Stimulated activated CD8-positive, alpha-beta memory T cell treated with anti-CD3 and anti-CD28 coated beads, Interleukin-12 subunit alpha, Interleukin-12 subunit beta, amount 100 ng/mL, for 1 hour (primary cell): ENCODE measurements around the gene CCSER2.
A peak's percentile ranks its signal among the peaks of the same experiment; 100 is the strongest.
"Not testable (repeated sequence)": the region's sequence is repeated elsewhere in the genome, so short reads cannot be mapped to it uniquely, and the experiment has no call there.

Experiments
- DNase-seq: peaks from one replicate; pipeline ENCODE4 v3.0.0-alpha.2; 2020; ENCODE audit warnings: low read depth

Gene CCSER2

DNA sequence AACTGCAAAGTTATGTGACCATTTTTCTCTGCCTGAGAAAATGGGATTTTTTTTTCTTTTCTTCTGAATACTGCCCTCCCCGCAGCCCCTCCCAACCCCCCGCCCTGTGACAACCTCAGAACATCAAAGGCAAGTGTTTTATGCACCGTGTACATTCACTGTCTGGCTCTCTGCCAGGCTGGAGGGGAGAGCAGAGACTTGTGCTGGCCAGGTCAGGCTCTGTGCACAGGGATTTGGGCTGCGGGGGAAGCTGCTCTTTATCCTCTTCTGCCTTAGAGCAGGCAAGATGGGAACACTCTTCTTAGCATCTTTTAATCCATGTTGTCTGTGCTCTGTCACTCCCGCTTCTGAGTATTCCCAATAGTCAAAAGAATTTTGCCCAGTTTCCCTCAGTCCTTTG lies 195.1 kb downstream of the CCSER2 start:
- no peak for DNase-seq

DNA sequence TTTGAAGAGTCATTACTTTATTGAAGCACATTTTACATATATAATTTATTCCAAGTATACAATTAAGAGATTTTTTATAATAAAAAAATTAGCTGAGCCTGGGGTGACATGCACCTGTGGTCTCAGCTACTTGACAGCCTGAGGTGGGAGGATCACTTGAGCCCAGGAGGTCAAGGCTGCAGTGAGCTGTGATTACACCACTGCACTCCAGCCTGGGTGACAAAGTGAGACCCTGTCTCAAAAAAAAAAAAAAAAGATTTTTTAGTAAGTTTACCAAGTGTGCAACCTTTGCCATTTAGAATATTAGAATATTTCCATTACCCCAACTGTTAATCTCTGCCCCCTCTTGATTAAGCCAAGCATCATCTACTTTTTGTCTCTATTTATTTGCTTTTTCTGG lies 196.0 kb downstream of the CCSER2 start:
- no peak for DNase-seq

GRCh38 chr10:84525120-84525806 lies 196.9 kb downstream of the CCSER2 start:
- no peak for DNase-seq

GRCh38 chr10:84525807-84526182 lies 197.4 kb downstream of the CCSER2 start:
- not testable (repeated sequence) for DNase-seq

- not testable (repeated sequence) for DNase-seq
Observed at GRCh38 chr10:84527386-84527785, 199.0 kb downstream of the CCSER2 start.

GRCh38 chr10:84528526-84528925 lies 200.1 kb downstream of the CCSER2 start:
- DNase-seq: not testable (repeated sequence)

DNA sequence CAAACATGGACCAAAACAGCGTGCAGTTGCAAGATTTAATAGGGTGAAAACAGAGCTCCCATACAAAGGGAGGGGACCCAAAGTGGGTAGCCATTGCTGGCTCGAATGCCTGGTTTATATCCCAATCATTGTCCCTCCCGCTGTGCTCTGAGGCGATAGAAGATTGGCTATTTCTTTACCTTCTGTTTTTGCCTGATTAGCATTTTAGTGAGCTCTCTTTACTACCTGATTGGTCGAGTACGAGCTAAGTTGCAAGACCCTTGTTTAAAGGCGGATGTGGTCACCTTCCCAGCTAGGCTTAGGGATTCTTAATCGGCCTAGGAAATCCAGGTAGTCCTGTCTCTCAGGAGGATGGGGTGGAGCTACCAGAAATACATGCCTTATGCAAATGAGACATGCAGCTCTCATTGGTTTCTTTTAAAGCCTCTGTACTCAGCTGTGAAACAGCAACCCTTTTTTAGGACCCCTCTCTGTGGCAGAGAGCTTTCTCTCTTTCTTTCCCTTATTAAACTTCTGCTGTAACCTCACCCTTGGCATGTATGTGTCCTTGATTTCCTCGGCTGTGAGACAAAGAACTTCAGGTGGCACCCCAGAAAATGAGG lies 202.4 kb downstream of the CCSER2 start:
- DNase-seq: no peak

GRCh38 chr10:84531396-84531795 lies 203.0 kb downstream of the CCSER2 start:
- no peak for DNase-seq

DNA sequence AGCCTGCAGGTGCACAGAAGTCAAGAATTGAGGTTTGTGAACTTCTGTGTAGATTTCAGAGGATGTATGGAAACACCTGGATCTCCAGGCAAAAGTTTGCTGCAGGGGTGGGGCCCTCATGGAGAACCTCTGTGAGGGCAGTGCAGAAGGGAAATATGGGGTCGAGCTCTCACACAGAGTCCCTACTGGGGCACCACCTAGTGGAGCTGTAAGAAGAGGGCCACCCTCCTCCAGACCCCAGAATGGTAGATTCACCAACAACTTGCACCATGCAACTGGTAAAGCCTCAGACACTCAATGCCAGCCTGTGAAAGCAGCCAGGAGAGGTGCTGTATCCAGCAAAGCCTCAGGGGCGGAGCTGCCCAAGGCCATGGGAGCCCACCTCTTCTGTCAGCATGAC lies 205.8 kb downstream of the CCSER2 start:
- DNase-seq: no peak

- DNase-seq: no peak
Observed at GRCh38 chr10:84537447-84537931, 209.1 kb downstream of the CCSER2 start.

DNA sequence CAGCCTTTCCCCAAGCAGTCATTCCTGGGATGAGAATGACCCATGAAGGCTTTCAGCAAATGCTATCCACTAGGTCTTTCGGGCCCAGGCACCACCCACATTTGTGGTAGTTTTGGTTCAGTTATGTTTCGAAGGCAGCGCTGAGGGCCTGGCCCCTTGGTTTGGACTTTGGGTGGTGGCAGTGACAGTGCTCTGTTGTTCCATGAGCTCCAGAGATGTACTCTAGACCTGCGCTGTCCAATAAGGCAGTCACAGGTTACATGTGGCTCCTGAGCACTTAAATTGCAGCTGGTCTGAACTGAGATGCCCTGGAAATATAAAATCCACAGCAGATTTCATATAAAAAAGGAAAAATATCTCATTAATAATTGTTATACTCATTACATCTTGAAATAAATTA lies 209.6 kb downstream of the CCSER2 start:
- DNase-seq: no peak

- DNase-seq: no peak
Observed at GRCh38 chr10:84539216-84539615, 210.8 kb downstream of the CCSER2 start.

- DNase-seq: no peak
Observed at GRCh38 chr10:84540022-84540616, 211.7 kb downstream of the CCSER2 start.

DNA sequence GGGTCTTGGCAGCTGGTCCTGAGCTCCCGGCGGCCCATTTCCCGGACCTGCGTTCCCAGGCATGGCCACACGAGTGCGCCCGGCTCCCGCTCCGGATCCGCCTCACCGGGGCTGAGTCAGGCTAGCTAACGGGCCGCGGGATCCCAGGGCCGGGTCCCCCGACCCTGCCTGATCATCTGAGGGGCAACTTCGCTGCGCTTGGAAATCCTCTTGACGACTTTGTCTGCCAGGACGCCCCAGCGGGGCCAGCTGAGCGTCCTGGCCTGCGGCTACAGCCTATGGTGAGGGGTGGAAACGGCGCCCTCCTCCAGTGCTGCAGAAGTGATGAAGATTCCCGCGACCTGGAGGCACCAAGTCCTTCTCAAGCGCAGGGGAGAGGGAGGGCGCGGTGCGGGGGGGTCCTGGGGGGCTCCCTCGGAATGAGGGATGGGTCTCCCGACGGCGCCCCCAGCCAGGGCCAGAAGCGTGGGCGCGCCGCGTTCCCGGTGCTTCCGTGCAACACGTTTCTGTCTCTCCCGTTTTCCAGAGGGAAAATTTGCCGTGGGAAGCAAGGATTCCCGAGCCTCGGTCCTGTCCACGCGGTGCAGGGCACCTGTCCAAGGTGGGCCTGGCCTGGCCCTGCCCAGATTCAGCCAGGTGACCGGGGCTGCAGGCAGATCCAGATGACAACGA lies 212.4 kb downstream of the CCSER2 start:
- DNase-seq: peak; percentile 43

DNA sequence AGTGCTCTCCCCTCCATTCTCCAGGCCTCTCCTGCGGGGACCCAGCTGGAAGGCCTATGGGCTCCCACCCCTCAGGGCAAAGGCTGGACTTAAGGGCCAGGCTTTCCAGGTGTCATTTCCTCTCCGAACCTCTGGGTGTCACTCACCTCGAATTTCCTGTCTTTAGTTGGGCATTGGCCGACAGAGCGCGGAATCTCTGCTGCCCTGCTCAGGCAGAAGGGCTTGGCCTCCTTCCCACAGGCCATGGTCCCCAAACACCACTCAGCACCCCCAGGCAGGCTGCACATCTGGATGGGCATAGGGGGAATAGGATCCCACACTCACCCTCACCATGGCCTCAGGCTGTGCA lies 212.9 kb downstream of the CCSER2 start:
- no peak for DNase-seq

DNA sequence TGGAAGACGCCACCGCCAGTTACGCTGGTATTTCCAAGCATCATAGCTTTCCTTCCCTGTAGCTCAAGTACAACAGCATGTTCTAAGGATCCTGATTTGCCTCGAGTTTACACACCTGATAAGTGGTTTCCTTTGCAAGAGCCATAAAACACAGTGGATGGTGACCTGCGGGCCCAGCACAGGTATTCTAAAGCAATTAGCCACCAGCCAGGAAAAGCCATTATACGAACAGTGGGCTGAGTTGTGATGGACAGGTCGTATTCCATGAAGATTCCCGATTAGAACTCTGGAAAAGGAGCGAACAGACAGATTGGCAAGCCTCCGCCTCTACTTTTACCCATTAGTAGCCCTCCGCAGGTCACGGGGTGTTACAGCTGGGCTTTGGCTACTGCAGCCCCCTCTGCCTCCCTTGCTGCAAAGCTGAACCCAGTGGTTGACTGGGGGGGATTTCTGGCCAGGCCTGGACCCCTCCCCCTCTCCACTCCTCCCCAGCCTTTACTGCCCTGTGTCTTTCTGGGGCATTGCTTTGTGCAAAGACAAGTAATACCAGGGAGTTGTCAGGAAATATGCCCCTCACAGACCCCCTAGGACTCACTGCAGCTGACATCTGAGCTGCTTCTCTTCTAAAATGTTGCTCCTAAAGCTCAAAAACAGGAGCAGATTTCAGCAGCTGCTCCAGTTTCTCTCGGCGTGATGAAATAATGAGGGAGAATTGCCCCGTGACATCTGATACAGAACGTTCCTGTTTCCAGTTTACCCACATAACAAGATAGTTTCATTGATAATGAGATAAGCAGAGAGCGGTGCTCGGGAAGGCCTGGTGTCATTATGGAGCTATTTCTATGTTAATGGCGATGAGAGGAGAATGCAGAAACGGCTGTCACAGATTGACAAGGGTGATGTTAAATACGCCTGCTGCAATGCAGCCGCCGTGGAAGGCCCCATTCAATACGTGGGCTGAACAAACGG lies 214.4 kb downstream of the CCSER2 start:
- DNase-seq: no peak

- no peak for DNase-seq
Observed at GRCh38 chr10:84543948-84544347, 215.6 kb downstream of the CCSER2 start.

GRCh38 chr10:84545651-84546050 lies 217.3 kb downstream of the CCSER2 start:
- DNase-seq: no peak

- no peak for DNase-seq
Observed at GRCh38 chr10:84546609-84547008, 218.2 kb downstream of the CCSER2 start.

- DNase-seq: no peak
Observed at GRCh38 chr10:84547616-84548015, 219.2 kb downstream of the CCSER2 start.

GRCh38 chr10:84548869-84549268 lies 220.5 kb downstream of the CCSER2 start:
- no peak for DNase-seq
